Endothelial cell of hepatic sinusoid (primary cell): ENCODE results near the gene POLR2M.

Experiments used
- in situ Hi-C: cut with HindIII; loops from 2 replicates; pipeline ENCODE4 v1.10.0; 2017; ENCODE audit warnings: low sequenced_read_pairs

The POLR2M gene

GRCh38 chr15:57736591-57736990 is 30.1 kb downstream of the POLR2M start:
- in situ Hi-C loops: no loop called here

- in situ Hi-C loops: no loop called here
Measured at GRCh38 chr15:57738734-57739237, 32.3 kb downstream of the POLR2M start.

- in situ Hi-C loops: no loop called here
Measured at GRCh38 chr15:57740048-57740447, 33.5 kb downstream of the POLR2M start.

- in situ Hi-C loops: no loop called here
Measured at GRCh38 chr15:57741089-57741488, 34.6 kb downstream of the POLR2M start.

GRCh38 chr15:57743424-57743823 is 36.9 kb downstream of the POLR2M start:
- in situ Hi-C loops: no loop called here

GRCh38 chr15:57746786-57747185 is 40.3 kb downstream of the POLR2M start:
- in situ Hi-C loops: loop anchor here (5.0 kb wide), 1 partner anchor 56 kb away; no protein-coding TSS in a partner anchor

GRCh38 chr15:57747206-57747896 is 40.8 kb downstream of the POLR2M start:
- in situ Hi-C loops: loop anchor here (5.0 kb wide), 1 partner anchor 55 kb away; no protein-coding TSS in a partner anchor

GRCh38 chr15:57751177-57751800 is 44.8 kb downstream of the POLR2M start:
- in situ Hi-C loops: no loop called here

GRCh38 chr15:57752436-57752835 is 45.9 kb downstream of the POLR2M start:
- in situ Hi-C loops: no loop called here

GRCh38 chr15:57752840-57753239 is 46.3 kb downstream of the POLR2M start:
- in situ Hi-C loops: no loop called here

GRCh38 chr15:57756466-57756865 is 50.0 kb downstream of the POLR2M start:
- in situ Hi-C loops: no loop called here

GRCh38 chr15:57758560-57758959 is 52.0 kb downstream of the POLR2M start:
- in situ Hi-C loops: no loop called here

GRCh38 chr15:57761562-57761961 is 55.0 kb downstream of the POLR2M start:
- in situ Hi-C loops: no loop called here

GRCh38 chr15:57762302-57762701 is 55.8 kb downstream of the POLR2M start:
- in situ Hi-C loops: no loop called here

GRCh38 chr15:57763176-57763964 is 56.9 kb downstream of the POLR2M start:
- in situ Hi-C loops: no loop called here
